ENCODE measurements around the gene MVP.
"Not testable (repeated sequence)": the region's sequence is repeated elsewhere in the genome, so short reads cannot be mapped to it uniquely, and the experiment has no call there.

Gene MVP

DNA sequence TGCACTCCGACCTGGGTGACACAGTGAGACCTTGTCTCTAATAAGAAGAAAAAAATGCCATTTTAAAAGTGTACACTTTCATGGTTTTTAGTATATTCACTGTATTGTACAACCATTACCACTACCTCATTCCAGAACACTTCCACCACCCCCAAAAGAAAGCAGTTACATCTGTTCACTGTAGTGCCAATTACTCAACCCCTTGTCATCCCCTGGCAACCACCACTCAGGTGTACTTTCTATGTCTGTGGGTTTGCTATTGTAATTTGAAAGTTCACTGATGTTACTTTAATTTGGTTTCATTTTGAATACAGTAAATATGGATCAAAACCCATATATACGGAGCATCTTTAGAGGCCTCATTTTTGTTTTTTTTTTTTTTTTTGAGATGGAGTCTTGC, 36.1 kb upstream of the MVP start:
- TF ChIP-seq, protein P1, sequence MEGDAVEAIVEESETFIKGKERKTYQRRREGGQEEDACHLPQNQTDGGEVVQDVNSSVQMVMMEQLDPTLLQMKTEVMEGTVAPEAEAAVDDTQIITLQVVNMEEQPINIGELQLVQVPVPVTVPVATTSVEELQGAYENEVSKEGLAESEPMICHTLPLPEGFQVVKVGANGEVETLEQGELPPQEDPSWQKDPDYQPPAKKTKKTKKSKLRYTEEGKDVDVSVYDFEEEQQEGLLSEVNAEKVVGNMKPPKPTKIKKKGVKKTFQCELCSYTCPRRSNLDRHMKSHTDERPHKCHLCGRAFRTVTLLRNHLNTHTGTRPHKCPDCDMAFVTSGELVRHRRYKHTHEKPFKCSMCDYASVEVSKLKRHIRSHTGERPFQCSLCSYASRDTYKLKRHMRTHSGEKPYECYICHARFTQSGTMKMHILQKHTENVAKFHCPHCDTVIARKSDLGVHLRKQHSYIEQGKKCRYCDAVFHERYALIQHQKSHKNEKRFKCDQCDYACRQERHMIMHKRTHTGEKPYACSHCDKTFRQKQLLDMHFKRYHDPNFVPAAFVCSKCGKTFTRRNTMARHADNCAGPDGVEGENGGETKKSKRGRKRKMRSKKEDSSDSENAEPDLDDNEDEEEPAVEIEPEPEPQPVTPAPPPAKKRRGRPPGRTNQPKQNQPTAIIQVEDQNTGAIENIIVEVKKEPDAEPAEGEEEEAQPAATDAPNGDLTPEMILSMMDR (conservative IDR thresholded peaks at IDR 0.05; ENCODE audit: low read depth), result no peak
- POLR2A ChIA-PET (ENCODE audit: low non-redundant PET), result no interaction called here
- DNase-seq (ENCODE audit: low spot score), result peak; percentile 57
- CTCF ChIA-PET, result interaction anchor here (0.6 to 1.5 kb wide), 2 partner anchors 9 to 14 kb away, joined by 3 read pairs; no protein-coding TSS in a partner anchor
- no peak overlapping the region for H3K27ac ChIP-seq

DNA sequence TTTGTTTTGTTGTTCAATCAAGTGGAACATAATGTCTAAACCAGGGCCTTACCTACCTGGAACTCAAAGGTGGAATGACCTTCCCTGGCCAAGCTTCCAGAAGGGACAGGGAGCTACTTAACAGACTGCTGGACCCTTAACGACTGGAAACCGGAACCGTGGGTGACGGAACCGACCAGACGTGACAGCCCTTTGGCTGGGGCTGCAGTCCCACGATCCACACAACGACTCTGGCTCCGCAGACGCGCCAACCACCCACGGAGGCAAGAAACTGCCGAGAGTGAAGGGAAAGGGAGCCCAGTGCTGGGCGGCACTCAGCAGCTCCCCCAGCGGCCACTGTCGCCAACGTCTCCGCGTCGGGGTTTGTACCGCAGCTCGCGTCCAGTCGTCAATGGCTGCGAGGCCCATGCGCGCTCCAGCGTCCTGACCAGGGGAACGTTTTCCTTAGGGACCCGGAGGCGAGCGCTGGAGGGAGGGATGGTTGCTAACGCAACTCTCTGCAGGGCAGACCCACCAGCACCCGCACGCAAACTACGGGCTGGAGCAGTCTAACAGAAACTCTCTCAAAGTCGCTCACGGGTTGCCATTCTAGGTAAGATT, 35.3 kb upstream of the MVP start:
- TF ChIP-seq, protein P1 (conservative IDR thresholded peaks at IDR 0.05; ENCODE audit: low read depth), result peak; percentile 33
- no peak overlapping the region for H3K27ac ChIP-seq
- ChIA-PET POLR2A (ENCODE audit: low non-redundant PET) (no interaction called here), CTCF (interaction anchor here (0.6 to 1.5 kb wide), 4 partner anchors 8 to 275 kb away, joined by 3 to 4 read pairs (median 3); no protein-coding TSS in a partner anchor)
- no peak for DNase-seq (ENCODE audit: low spot score)

DNA sequence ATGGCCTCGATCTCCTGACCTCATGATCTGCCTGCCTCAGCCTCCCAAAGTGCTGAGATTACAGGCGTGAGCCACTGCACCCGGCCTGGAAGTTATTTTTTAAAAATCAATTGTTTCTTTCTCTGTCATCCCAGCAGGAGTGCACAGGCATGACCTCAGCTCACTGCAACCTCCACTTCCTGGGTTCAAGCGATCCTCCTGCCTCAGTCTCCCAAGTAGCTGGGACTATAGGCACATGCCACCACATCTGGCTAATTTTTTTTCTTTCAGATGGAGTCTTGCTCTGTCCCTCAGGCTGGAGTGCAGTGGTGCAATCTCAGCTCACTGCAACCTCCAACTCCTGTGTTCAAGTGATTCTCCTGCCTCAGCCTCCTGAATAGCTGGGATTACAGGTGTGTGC, 33.1 kb upstream of the MVP start:
- H3K27ac ChIP-seq; CTCF ChIA-PET; DNase-seq (ENCODE audit: low spot score): not testable (repeated sequence)
- POLR2A ChIA-PET (ENCODE audit: low non-redundant PET), result interaction anchor here (0.6 kb wide), 1 partner anchor 387 kb away, joined by 3 read pairs; no protein-coding TSS in a partner anchor

DNA sequence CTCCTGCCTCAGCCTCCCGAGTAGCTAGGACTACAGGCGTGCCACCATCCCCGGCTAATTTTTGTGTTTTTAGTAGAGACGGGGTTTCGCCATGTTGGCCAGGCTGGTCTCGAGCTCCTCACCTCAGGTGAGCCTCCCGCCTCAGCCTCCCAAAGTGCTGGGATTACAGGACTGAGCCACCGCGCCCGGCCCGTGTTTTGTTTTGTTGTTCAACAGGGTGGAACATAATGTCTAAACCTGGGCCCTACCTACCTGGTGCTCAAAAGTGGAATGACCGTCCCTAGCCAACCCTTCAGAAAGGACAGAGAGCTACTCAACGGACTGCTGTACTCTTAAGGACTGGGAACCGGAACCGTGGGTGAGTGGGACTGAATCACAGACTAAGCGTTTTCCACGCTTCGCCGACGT, 30.5 kb upstream of the MVP start:
- ChIA-PET CTCF (interaction anchor here (0.6 to 1.5 kb wide), 7 partner anchors 8 to 60 kb away, joined by 3 to 8 read pairs (median 4); partner anchors contain the start of gene PAGR1), POLR2A (ENCODE audit: low non-redundant PET) (interaction anchor here (0.8 to 1.6 kb wide), 3 partner anchors 11 to 27 kb away, joined by 3 to 5 read pairs (median 3); no protein-coding TSS in a partner anchor)
- TF ChIP-seq, protein P1 (conservative IDR thresholded peaks at IDR 0.05; ENCODE audit: low read depth), result no peak
- H3K27ac ChIP-seq, result peak overlapping the region; percentile 87
- DNase-seq (ENCODE audit: low spot score), result no peak

DNA sequence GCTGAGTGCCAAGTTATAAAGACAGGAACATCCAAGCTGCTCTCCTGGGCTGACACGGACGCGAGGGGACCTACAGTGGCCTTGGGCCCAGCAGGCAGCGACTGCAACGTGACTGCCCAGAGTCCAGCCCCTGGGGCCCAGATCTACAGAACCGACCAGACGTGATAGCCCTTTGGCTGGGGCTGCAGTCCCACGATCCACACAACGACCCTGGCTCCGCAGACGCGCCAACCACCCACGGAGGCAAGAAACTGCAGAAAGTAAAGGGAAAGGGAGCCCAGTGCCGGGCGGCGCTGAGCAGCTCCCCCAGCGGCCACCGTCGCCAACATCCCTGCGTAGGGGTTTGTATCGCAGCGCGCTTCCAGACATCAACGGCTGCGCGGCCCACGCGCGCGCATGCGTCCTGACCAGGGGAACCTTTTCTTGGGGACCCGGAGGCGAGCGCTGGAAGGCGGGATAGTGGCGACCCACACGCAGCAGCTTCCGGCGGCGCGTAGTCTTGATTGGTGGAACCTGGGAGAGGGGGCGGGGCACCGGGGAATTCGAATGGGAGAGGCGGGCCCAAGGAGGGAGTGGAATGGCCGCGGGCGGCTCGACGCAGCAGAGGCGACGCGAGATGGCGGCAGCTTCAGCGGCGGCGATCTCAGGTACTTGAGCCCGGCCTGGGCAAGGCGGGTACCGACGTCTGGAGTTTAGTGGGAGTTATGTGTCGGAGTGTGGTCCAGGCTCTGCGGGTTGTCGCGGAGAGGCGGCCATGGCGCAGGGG, 29.9 kb upstream of the MVP start, which contains the start of gene KIF22:
KIF22 (plus strand) TSS at position 569 of the 766 bp plus-strand sequence; CDS start at position 578, 9 bp downstream.
- TF ChIP-seq, protein P1 (conservative IDR thresholded peaks at IDR 0.05; ENCODE audit: low read depth), result peak; percentile 83
- CTCF ChIA-PET, result interaction anchor here (0.6 to 1.5 kb wide), 8 partner anchors 9 to 61 kb away, joined by 3 to 8 read pairs (median 4); partner anchors contain the start of gene PAGR1
- peak within 1 kb of the TSS; percentile 87 for H3K27ac ChIP-seq
- POLR2A ChIA-PET (ENCODE audit: low non-redundant PET), result interaction anchor here (0.6 to 1.6 kb wide), 5 partner anchors 11 to 171 kb away, joined by 3 to 11 read pairs (median 3); partner anchors contain the start of gene TMEM219
- DNase-seq (ENCODE audit: low spot score), result peak; percentile 99

DNA sequence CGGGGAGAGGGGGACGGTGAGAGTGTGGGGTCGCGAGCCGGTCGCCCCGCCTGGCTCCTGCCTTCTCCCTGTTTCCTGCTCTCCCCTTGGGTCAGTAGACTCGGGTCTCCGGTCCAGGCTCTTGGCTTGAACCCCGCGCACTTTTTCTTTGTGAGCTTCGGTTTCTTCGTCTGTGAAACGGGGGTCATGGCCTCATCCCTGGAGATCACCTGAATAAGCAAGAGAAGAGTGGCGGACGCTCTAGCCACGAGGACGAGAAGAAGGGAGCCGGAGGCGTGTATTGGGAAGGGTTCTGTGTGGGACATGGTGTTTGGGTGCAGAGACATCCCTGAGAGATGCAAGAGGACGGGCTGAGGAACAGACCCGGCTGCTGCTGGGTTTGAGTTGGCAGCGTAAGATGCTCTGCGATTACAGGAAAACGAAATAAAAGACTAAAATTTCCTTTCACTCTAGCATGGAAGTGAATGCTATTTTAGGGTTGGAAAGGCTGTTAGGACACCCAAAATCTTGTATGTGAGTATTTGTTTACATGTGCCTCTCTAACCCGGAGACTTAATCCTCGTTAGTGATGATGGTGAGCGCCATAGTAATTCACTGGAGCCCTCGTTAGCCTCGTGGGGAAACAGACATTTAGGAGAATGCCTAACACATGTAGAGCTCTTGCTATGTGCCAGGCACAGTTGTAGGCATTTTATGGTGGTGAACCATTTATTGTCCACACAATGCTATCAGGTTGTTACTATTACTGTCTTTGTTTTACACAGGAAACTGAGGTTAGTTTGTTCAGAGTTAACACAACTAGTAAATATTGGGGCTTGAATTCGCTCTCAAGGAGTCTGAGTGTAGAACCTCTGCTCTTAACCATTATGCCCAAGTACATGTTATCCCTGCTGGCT, 29.1 kb upstream of the MVP start:
- peak overlapping the region; percentile 87 for H3K27ac ChIP-seq
- DNase-seq (ENCODE audit: low spot score), result no peak
- TF ChIP-seq, protein P1 (conservative IDR thresholded peaks at IDR 0.05; ENCODE audit: low read depth), result no peak
- ChIA-PET CTCF (interaction anchor here (0.7 to 1.5 kb wide), 6 partner anchors 11 to 58 kb away, joined by 3 to 8 read pairs (median 4); partner anchors contain the start of gene PAGR1), POLR2A (ENCODE audit: low non-redundant PET) (interaction anchor here (0.5 to 1.6 kb wide), 6 partner anchors 10 to 639 kb away, joined by 3 to 11 read pairs (median 5); partner anchors contain the start of gene TMEM219)
